GM19025 (cell line): ENCODE measurements around the gene XRN2.

ENCODE experiments used
- ATAC-seq: cut with Tn5 transposase; IDR thresholded peaks from one replicate; pipeline ENCODE4 v1.9.1; 2021; ENCODE audit warnings: mild to moderate bottlenecking, low read depth, moderate library complexity; ENCODE audit not compliant: unreplicated experiment

XRN2 gene

DNA sequence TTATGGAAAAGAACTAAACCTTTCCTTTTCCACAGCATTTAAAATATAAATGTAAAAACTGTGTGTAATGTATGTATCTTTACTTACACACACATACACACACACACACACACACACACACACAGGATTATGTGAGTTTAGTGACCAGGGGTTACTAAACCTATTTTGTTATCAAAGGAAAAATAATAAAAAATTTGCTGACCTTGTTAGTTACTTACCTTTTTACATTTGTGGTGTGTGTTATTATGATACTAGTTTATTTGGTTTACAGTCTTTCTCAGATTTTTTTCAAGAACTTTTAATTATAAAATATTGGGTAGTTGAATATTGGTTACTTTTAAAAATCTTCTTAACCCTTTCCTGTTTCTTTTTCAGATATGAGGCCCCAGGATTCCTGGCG is 78.5 kb downstream of the XRN2 start:
- no peak for ATAC-seq

DNA sequence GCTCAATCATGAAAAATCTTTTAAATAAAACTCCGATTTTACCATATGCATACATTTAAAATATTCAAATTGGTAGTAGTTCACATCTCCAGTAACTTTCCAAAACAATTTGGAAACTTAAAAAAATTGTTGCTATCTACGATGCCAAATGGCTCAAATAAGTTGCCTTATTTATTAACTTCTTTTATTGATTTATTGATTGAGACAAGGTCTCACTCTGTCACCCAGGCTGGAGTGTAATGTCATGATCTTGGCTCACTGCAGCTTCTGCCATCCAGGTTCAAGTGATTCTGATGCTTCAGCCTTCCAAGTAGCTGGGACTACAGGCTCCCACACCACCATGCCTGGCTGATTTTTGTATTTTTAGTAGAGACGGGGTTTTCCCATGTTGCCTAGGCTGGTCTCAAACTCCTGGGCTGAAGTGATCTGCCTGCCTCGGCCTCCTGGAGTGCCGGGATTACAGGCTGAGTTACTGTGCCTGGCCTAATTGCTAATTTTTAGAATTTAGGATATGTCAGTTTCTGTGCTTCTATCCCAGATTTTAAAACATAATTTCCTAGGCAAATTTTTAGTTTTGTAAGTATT is 81.3 kb downstream of the XRN2 start:
- no peak for ATAC-seq

DNA sequence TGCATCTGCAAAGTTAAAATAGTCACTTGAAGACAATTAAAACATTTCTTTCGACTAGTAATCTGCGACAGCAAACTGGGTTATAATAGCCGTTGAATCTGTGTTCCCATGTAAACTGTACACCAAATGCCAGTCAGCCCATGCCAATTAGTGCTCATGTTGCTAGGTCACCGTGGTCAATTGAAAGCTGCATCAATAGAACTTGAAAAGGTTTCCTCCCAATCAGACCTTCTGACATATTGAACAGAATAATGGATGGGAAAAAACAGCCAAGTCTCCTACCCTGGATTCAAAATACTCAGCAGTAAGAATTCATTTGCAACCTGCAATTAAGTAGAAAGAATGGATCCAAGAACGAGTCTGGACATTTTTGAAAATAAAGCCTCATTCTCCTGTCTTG is 83.0 kb downstream of the XRN2 start:
- no peak for ATAC-seq

DNA sequence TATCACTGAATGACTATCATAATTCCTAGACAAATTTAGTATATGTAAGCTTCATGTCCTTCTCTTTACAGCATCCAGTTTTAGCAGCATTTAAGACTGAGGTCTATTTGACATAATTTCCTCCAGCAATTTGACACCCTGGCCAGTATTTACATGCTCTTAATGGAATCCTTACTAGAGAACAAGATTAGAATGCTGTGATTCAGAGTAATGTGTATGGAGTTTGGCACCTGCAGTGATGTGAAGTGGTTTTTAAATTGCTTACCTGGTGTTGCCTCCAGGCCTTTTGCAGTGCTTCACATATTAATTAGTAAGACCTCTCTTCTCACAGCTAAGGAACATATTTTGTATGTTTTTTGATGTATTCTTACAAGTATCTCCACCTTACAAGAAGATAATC is 84.4 kb downstream of the XRN2 start:
- ATAC-seq, result no peak

DNA sequence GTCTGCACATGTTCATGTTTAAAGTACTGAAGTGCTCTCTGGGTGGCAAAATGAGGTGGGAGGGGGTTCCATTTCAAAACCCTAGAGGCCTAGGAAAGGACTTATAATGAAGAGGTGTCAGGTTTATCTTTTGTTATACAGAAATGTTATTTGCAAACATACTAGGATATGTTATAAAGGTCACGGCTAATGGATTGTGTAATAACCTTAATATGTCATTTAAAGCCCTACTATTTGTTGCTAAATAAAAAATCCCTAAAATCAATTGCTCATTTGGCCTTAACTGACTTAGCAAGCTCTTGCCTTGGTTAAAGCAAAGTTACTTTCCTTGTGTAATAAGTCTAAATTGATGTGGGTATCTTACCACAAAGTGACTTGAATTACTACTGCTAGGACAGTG is 85.4 kb downstream of the XRN2 start:
- no peak for ATAC-seq

DNA sequence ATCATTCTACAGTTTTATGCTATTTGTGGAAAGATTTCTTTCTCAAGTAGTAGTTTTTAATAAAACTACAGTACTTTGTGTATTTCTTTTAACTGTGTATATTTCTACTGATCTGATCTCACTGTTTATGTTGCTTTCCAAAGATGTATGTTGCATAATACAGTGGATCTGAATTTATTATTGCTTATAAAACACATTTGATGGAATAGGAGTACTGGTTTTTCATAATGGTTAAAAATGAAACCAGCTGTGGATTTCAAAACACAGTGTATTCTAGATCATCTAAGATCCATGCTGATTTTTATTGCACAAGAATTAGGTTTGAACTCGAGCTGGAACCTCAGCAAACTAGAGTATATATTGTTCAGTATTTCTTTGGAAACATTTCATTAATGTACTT is 86.2 kb downstream of the XRN2 start:
- no peak for ATAC-seq

DNA sequence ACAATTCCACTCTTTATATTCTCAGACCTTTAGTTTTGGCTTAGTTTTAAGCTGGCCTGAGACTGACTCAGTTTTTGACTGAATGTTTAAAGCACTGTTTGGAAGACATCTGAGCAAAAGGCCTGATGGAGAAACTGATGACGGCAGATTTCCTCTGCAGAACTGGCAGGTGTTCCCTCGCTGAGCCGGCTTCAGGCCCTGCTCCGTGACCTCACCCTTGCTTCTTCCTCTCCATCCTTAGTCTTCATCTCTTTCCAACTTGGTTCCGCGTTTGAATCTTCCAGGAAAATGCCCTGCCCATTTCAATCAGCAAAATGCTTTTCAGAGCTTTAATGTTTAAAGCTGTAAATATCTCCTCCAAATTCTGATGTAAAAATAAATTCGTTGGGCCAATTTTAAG is 87.6 kb downstream of the XRN2 start:
- ATAC-seq, result no peak

DNA sequence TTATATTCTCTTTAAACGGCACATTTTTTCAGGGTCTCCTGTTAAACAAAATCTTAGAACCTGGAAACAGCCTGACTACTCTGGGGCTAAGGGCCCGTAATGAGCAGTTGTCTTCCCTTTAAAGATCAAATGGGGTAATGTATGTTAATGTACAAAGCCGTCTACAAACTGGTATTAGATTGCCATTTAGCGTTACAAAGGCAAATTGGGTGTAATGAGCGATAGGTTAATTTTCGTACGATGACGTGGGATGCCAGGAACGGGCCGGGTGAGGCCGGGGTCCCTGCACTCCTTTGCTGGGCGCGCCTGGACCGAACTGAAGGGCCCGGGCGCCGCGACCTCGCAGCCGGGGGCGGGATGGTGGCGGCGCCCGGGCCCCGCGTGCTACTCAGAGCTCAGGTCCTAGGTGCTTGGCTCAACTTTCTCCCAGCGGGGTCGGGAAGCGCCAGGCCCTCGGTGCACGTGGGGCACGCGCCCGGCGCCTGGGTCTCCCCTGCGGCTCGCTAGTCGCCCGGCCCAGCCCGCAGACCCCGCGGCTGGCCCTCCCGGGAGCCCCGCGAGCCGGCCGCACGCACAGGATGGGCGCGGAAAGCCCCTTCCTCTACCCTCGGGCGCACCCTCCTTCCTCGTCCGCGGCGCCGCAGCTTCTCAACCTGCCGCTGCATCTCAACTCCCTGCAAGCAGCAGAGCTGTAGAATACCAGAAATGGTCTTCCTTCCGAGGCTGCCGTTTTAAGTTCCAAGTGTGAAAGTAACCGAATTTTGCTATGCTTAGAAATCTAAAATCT is 88.2 kb downstream of the XRN2 start:
- ATAC-seq, result no peak

DNA sequence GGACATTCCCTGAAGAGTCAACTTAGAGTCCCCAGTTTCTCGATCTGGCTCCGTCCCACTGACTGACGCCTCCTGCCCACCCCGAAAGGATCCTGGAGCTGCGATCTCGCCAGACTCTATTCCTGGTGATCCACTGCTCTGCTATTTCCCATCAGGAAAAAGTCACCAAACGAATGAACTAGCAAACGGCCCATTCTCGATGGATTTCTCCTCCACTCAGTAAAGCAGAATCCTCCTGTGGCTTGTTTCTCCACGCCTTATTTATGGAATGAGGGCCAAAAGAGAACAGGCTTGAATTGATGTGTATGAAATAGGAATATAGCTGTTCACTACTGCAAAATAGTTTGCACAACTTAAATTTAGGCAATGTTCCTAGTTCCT is 88.8 kb downstream of the XRN2 start:
- no peak for ATAC-seq

DNA sequence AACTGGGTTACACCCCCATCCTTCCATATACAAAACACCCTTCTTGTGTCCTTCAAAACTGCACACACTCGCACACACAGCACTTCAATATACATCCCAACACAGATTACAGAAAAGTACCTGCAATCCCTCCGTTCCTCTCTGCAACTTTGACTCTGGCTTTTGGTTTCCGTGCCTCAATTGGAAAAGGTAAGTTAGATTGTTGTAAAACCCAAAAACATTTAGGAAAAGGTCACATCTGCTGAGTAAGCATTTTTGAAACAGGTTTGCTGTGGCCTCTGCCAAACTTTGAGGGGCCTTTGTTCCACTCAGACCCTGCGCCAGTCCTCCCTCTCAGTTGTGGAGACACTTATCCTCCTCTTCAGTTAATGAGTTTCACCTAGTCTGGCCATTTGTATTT is 90.0 kb downstream of the XRN2 start:
- no peak for ATAC-seq

DNA sequence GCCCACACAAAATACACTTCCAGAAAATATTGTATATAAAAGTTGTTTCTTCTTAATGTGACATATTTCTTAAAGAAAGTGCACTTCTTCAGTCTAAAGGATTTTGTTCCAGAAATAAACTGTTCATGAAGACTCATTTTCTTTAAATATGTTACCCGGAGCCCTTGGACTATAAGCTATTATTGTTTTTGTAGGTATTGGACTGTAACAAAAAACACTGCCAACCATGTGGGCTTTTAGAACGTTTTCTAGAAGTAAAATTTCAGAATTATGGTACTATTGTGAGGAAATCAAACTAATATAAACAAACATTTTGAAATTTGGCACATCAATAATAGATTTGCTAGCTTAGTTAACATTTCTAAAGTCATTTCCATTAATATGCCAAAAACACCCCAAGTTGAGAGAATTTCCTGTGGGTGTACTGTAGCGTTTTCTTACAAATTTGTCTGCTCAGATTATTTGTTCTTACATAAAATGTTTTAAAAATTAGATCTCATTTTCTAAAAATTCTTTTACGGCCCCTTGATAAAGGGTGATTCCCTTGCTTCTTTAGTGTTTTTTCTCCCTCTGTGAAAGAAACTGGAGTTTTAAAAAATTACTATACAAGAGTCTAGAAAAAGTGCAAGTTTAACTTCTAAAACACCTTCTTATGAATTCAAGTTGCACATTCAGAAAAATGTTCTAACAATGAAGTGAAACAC is 90.8 kb downstream of the XRN2 start:
- no peak for ATAC-seq

DNA sequence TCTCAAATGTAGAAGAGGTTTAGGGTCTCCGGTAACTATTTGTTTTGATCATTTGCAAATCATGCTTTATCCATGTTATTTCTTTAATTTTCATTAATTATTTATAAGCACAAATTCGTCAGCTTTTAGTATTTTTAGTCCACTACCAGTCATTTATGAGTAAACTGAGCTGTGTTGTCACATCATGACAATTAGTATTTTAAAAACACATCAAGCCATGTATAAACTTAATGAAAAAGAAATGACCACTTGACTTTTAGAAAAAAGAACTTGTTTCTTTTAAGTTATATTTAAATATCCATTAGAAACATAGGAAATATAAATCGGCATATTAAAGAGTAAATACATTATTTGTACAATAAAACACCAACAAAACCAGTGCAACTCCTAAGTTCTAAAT is 91.4 kb downstream of the XRN2 start:
- ATAC-seq, result no peak

DNA sequence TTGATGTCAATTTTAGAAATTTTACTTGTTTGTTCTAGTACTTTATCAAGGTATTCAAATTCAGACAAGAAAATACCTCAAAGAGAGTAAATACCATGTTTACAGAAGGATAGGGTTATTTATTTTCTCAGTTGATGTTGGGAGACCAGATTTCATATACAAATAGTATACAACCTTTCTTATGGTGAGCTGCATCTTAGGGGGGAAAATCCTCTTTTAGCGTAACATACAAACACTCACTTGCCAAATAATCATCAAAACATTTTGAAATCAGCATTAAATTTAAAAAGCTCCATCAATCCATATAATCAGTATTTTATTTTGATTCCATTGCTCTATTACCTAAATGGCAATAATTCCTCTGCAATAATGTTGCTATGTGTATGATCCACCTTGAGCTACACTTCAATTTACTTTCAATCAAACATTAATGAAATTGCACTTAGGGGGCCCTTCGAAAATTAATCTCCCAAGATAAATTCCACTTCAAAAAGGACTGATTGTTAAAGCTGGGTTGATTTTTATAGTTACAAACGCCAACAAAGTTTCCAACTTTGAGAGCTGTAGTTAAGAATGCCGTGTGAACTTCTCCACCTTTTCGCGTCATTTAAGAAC is 92.0 kb downstream of the XRN2 start:
- ATAC-seq, result no peak

DNA sequence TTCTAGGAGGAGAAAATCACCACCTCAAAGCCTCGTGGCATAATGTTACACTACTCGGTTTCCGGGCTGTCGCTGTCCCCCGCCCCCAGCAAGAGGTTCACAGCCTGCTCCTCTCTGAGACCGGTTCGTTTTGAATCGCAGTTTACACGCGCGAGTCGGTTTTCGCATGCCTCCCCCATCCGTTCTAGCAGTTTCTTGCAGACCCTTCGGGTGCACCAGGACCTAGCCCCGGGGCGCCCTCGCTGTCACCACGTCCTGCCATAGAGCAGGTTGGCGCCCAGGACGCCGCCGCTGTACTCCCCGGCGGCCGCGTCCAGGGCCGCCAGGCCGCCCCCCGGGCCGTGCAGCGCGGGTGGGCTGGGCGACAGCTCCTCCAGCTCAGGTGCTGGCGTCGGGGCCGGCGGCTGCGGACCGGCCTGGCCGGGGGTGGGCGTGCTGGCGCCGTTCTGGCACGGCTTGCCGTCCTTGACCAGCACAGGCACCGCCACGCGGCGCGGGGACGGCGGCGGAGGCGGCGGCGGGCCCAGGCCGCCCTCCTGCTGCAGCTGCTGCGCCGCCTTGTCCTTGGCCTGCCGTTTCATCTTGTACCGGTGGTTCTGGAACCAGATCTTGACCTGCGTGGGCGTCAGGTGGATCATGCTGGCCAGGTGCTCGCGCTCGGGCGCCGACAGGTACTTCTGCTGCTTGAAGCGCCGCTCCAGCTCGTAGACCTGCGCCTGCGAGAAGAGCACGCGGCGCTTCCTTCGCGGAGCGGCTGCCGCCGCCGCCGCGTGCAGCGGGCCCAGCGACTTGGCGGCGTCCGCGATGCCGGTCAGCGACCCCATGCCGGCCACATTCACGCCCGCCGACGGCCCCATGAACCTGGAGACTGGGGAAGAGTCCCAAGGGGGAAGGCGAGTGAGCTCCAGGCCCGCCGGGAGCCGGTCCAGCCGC is 92.8 kb downstream of the XRN2 start:
- no peak for ATAC-seq

DNA sequence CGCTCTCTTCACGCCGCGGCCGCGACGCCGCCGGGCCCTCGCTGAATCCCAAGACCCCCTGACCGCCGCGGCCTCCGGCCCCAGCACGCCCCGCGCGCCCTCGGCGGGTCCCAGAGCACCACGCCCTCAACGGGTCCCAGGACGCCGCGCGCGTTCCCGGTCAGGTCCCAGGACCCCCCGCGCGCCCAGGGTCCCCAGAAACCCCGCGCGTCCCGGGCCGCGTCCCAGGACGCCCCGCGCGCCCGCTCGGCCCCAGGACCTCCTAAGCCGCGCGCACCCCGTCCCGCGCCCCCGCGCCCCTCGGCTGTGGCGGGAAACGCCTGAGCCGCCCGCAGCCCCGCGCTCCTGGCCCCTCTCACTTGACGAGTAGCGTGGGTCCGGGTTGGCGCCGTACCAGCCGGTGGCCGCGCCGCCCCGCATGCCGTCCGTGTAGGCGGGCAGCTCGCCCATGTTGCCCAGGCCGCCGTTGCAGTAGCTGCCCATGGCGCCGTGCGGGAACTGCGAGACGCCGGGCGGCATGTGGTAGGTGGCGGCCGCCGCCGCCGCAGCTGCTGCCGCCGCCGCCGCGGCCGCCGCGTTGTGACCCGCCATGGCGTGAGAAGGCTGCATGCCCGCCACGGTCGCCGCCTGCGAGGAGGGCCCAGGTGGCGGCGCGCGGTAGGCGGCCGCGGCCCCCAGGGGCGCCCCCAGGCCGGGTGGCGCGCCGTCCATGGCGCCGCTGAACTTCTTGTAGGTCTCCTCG is 93.6 kb downstream of the XRN2 start:
- no peak for ATAC-seq

DNA sequence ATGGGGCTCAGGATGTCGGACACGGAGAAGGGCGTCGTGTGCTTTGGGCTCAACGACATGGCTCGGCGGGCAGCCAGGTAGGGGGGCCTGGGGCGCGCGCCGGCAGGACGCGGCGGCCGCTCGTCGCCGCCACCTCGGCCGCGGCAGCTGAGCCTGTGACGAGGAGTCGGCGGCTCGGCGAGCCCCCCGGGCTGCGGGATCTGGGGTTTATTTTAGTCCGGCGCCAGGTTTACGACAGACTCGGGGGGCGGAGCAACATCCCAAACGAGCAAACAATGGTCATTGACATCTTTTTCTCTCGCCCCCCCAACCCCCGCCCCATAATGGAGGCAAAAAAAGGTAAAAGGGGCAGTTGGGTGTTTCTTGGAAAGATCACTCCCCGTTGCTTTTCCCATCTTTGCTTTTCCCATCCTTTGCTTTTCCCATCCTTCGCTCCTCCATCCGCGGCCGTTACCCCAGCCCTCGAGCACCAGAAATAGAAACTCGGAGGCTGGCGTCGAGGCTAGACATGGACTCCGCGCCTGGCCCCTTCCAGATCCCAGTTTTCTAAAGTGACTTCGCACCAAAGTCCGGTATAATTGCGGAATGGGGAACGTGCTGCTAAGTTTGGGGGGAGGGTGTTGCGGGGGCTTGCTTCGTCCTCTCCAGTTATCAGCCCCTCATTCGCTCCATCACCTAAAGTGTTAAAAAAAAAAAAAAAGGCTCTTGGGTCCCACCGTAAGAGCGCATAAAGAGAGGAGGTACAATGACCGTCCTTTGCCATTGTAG is 94.4 kb downstream of the XRN2 start, which contains the start of gene NKX2-4:
NKX2-4 (minus strand) TSS at position 186 of the 768 bp plus-strand sequence; CDS start at position 59, 127 bp downstream.
- ATAC-seq, result no peak

DNA sequence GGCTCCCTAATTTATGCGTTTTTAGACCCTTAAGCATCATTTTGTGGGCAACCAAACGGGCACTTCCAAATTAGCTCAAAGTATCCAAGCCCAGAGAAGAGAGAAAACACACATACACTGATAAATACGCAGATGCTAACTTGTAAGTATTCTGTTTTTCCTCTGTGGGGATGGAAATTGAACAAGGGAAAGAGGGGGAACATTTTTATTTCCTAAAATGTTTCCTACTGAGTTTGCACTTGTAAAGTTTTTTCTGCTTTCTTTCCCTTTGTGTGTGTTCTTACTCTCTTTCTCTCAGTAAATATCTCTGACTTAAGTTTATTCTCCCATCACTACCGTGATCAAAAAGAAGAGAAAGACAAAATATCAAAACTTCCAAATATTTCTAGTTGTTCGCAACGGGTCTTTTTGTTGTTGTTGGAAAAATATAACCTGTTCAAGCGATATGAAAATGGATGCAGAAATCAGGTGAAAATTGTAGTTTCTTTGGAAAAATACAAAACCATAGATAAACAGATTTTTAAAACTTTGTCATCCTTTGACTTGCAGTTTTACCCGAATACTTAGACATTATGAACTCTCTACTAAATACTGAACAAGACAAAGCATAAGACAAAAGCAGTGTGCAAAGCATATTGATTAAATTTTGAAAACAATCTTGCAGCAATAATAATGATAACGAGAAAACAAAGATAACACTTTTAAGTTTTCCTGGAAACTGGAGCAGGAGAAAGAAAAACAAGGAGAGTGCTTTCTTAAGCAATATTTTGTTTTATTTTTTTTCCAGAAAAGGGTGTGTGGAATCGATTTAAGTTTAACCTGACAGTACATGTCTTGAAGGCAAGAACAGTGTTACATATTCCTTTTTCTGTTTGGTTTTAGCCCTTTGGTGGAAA is 95.2 kb downstream of the XRN2 start:
- ATAC-seq, result no peak

DNA sequence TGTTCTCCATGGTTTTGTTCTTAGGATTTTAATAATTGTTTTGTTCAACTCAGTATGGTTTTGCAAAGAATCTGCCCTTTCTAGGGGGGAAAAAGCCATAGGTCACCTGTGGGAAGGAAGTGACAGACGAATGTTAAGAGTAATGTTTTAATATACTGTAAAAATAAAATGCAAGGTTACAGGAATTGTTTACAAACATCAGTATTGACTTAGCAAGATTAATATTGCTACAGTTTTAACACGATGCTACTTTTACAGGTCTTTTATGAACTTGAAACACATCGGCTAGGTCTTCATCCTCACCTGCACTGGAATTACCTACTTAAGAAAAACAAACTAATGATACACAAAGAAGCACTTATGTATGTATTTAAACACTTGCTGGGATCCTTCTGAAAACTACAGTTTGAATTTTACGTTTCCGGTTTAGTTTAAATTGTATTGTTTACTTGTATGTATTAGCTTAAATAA is 95.9 kb downstream of the XRN2 start:
- no peak for ATAC-seq
